AG09309 (cell line): ENCODE data around the gene MYLK4.

ENCODE experiments used
- DNase-seq: peaks from one replicate; pipeline ENCODE4 v3.0.0-alpha.2; 2010; ENCODE audit warnings: low read depth
- H3K4me3 ChIP-seq: 2 replicates; pipeline ENCODE4 v1.5.1; 2011; ENCODE audit warnings: mild to moderate bottlenecking, low read depth, low read length, moderate library complexity; ENCODE audit not compliant: control insufficient read depth
- TF ChIP-seq, protein P1 (sequence below): IDR thresholded peaks from 2 replicates; pipeline ENCODE4 v1.5.1; 2011; ENCODE audit warnings: mild to moderate bottlenecking, low read depth, low read length, inconsistent platforms; ENCODE audit not compliant: insufficient read depth, control insufficient read depth; ENCODE audit errors: missing control alignments

Gene MYLK4

DNA sequence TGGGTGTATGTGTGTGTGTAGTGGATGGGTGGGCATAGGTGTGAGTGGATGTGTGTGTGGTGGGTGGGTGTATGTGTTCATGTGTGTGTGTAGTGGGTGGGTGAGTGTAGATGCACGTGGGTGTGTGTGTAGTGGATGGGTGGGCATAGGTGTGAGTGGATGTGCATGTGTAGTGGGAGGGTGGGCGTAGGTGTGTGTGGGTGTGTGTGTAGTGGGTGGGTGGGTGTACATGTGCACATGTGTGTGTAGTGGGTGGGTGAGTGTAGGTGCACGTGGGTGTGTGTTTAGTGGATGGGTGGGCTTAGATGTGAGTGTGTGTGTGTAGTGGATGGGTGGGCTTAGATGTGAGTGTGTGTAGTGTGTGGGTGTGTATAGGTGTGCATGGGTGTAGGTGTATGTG, 104.4 kb downstream of the MYLK4 start:
- no peak for DNase-seq
- TF ChIP-seq, protein P1, sequence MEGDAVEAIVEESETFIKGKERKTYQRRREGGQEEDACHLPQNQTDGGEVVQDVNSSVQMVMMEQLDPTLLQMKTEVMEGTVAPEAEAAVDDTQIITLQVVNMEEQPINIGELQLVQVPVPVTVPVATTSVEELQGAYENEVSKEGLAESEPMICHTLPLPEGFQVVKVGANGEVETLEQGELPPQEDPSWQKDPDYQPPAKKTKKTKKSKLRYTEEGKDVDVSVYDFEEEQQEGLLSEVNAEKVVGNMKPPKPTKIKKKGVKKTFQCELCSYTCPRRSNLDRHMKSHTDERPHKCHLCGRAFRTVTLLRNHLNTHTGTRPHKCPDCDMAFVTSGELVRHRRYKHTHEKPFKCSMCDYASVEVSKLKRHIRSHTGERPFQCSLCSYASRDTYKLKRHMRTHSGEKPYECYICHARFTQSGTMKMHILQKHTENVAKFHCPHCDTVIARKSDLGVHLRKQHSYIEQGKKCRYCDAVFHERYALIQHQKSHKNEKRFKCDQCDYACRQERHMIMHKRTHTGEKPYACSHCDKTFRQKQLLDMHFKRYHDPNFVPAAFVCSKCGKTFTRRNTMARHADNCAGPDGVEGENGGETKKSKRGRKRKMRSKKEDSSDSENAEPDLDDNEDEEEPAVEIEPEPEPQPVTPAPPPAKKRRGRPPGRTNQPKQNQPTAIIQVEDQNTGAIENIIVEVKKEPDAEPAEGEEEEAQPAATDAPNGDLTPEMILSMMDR, result no peak
- no peak overlapping the region for H3K4me3 ChIP-seq

DNA sequence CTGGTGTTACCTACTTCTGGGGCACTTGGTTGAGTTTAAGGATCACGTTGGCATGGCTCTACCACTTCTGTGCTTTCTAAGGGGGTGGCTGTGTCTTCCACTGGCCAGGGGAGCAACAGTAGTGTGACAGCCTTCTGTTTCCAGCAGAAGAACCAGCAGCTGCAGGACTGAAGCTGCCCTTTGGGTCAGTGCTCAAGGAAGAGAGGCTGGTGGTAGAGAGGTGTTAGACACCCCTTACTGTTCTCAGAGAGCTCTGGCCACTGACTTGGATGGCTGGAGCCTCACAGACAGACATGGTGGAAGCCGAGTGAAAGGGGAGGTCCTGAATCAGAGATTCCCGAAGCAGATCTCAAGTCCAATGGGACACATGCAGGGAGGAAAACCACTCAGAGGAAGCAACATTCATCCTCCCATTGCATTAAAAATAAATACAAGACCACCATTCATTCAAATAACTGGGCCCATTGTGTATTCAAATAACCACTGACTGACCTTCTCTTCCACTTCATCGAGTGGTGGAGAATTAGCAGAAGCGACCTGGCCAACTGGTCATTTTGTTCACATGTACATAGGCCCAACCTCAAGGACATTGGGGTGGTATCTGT, 106.7 kb downstream of the MYLK4 start:
- TF ChIP-seq, protein P1, result no peak
- no peak for DNase-seq

DNA sequence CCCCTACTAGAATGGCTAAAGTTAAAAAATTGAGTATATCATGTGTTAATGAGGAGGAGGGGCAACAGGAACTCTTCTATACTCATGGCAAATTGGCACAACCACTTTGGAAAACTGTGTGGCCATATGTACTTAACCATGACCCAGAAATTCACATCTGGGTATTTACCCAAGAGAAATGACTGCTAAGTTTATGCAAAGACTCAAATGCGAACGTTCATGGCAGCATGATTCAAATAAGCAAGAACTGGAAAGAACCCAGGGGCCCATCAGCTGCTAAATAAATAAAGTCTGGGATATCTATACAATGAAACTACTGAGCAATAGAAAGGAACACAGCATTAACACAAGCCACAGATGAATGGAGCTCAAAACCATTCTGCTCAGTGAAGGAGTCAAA, 107.6 kb downstream of the MYLK4 start:
- no peak for DNase-seq
- no peak overlapping the region for H3K4me3 ChIP-seq
- TF ChIP-seq, protein P1, result no peak

More for the DNA sequence above, 106.7 kb downstream of the MYLK4 start:
- H3K4me3 ChIP-seq, result no peak overlapping the region

DNA sequence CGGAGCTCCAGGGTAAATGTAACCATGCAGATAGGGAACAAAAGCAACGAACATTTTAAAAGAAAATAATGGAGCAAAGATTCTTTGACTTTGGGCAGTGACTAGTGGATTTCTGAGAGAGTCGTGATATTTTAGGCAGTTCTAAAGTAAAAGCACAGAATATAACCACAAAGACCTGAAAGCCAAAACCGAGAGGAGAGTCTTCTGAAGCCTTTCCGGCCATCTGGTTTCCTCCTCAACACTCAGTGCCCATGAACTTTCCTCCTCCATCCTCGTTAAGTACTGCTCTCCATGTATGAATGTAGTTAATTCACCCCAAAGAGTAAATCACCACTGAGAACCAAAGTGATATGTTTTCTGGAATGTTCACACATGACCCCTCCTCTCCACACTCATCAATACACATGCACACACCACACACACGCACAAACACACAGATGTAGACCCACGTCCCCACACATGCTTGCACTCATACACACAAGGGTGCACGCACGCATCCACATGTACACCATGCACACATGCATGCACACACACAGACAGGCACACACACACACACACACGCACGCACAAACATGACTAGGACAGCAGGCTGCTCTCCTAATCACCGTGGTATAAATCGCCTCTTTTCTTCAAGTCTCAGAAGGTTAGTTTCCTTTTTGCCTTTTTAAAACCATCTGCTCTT, 109.5 kb downstream of the MYLK4 start:
- TF ChIP-seq, protein P1, result no peak
- no peak overlapping the region for H3K4me3 ChIP-seq
- no peak for DNase-seq

DNA sequence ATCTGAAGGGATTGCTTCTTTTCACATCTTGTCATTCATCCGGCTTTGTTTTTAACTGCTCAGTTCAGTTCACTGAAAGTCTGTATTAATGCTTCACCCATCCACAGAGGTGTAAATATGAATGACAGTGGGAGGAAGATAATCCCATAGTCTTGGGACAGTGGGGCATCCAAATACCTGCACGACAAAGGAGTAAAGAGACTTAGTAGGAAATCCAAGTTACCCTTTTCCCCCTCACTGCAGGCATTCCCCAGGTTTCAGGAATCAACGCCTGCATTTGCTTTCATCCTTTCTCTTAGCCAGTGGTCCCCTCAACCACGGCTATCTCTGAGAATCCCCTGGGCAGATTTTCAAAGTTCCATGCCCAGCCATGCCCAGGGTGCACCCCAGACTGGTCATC, 110.2 kb downstream of the MYLK4 start:
- H3K4me3 ChIP-seq, result no peak overlapping the region
- TF ChIP-seq, protein P1, result no peak

DNA sequence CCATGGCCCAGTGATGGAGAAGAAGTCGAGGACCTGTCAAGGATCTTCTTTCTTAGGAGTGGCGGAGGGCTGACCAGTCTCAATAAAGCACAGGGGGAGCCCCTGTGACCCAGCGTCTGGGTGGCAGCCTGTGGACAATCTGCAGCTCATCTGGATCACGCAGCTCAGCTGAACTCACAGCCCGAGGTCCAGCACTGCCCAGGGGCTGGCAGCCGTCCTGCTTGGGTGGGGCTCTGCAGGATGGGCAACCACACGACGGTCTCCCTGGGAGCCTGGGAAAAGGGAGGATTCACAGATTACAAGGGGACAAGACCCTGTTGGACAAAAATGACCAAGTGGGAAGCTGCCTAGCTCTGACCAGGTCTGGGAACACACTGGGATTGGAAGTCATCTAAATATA, 110.8 kb downstream of the MYLK4 start:
- no peak for DNase-seq
- TF ChIP-seq, protein P1, result no peak
- no peak overlapping the region for H3K4me3 ChIP-seq

More for the DNA sequence above, 110.2 kb downstream of the MYLK4 start:
- no peak for DNase-seq
